Activated CD8-positive, alpha-beta memory T cell treated with anti-CD3 and anti-CD28 coated beads for 48 hours (primary cell): ENCODE results near the gene AKR1A1.

Experiments
- DNase-seq, 3 experiments: peaks; one replicate each; pipeline ENCODE4 v3.0.0-alpha.2; 2020; ENCODE audit warnings: low read depth in 2 of 3, low spot score in 2 of 3

AKR1A1 gene

GRCh38 chr1:45615885-45616284, 65.3 kb downstream of the AKR1A1 start:
- DNase-seq = no peak

GRCh38 chr1:45617618-45618017, 67.0 kb downstream of the AKR1A1 start:
- no peak for DNase-seq

- no peak for DNase-seq
Observed at GRCh38 chr1:45619149-45619921, 68.7 kb downstream of the AKR1A1 start.
